ENCODE measurements around the gene RPS16. TPM values are rescaled to one million over a fixed set of nuclear protein-coding genes. Genes with fewer than 3 reads are reported as not detected.

Gene RPS16
- total and polyA plus RNA-seq, 2 of the 8 experiments (the other 6 are each of a cell fraction or from before 2014, with no cell fraction given): 2,433 to 7,810 TPM

GRCh38 chr19:39412100-39412866 lies 23.5 kb downstream of the RPS16 start, which contains the start of gene PLEKHG2 (continued):
- TF ChIP-seq RAD21 (IDR thresholded peaks at IDR 0.05 in 1 of 2, conservative IDR thresholded peaks at IDR 0.05 in 1 of 2; ENCODE audit: low read depth in 2 of 2, low read length in 2 of 2) (peak; percentile 35 to 52; a peak in 3 of 4 replicates), CHD1 (IDR thresholded peaks at IDR 0.05; ENCODE audit: low read depth, low read length) (no peak), RFX5 (IDR thresholded peaks at IDR 0.05; ENCODE audit: borderline replicate concordance, low read depth, low read length) (peak; percentile 7; the same call in 1 of the 2 replicates)

Measured in H1 (cell line).